HuH-7 (cell line): ENCODE measurements around the gene SORCS2.

ENCODE experiments used
- DNase-seq: peaks from one replicate; pipeline ENCODE4 v3.0.0; 2011; ENCODE audit warnings: low spot score

Gene SORCS2

DNA sequence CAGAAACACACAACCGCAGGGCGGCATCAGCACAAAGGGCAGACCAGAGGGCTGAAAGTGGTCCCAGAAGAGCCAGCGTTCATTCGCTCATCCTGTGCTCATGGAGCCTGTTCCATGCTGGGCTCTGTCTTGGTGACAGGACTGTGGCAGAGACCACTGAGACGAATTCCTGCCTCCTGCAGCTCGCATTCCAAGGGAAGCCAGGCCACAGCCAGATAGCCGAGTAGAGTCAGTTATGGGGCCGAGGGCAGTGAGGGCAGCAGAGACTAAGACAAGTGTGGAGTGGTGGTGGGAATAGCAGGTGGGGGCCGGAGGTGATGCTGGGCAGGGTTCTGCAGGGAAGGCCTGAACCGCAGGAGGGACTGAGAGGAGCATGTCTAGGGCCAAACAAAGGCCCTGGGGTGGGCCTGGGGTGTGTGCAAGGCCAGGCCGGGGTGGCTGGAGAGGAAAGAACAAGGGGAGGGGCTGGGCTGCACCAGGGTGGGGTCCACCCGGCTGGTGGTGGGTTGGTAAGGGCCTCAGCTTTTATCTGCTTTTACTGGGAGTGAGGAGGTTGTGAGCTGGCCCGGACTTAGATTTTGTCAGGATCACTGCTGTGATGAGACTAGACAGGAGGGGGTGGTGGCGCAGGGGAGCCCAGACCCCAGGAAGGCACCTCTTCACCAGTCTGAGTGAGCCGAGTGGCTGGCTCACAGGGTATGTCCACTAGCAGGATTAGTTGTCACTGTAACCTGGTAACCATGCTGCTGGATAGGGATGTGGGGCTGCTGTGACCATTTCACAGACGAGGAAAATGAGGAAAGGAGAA, 236.1 kb downstream of the SORCS2 start:
- no peak for DNase-seq

DNA sequence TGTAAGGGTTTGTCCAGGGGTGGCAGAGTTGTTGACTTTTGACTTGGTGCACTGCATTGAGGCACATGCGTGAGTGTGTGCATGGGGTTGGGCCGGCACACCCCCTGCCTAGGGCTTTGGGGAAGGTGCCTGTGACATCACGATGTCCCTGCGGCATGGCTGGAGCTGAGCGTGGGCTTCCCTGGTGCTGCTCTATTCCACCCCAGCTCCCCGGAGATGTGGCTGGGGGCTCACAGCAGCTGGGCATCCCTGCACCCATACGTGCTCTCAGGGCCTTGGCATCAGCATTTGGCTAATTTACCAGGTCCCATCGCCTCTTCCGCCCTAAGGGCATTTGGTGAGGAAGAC, 236.7 kb downstream of the SORCS2 start:
- no peak for DNase-seq

DNA sequence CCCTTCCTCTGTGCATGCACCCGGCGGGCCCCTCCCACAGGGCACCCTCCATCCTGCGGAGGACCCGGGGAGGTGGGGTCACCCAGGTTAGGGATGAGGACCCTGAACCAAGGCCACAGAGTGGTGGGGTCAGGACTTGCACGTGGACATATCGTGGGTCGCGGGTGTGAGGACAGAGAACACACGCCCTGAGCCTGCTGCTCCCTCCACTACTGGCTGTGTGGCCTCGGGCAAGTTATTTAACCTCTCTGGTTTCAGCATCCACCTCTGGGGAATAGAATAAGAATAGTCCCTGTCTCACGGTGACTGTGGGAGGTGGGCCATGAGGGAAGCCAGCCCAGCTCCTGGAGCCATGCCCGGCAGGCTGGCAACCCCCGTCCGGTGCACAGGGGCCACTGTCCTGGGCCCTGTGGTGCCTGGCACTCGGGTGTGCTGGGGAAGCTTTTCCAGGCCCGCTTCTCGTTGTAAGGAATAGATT, 237.3 kb downstream of the SORCS2 start:
- no peak for DNase-seq

DNA sequence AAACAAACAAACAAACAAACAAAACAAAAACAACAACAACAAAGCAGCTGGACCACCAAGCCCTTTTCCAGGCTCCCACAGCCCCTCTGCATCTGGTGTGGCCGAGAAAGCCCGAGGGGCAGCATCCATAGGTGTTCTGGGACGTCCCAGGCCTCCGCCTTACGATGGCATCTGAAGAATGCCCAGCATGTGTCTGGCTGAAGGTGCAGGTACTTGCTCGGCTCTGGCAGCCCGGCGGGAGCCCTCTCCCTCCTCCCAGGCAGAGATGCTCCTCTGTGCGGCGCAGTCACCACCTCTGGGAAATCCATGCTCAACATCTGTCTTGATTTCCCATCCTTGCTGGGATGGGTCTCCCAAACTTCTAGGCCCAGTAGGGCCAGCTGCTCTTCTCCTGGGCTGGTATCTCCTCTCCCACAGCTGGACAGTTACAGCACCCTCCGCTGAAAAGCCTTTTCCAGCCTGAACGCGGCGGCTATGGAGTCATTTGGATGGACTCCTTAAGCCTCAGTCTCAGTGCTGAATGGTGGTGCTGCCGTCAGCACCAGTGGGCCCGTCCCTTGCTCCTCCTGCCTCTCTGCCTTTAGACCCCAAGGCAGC, 238.1 kb downstream of the SORCS2 start:
- DNase-seq = no peak

DNA sequence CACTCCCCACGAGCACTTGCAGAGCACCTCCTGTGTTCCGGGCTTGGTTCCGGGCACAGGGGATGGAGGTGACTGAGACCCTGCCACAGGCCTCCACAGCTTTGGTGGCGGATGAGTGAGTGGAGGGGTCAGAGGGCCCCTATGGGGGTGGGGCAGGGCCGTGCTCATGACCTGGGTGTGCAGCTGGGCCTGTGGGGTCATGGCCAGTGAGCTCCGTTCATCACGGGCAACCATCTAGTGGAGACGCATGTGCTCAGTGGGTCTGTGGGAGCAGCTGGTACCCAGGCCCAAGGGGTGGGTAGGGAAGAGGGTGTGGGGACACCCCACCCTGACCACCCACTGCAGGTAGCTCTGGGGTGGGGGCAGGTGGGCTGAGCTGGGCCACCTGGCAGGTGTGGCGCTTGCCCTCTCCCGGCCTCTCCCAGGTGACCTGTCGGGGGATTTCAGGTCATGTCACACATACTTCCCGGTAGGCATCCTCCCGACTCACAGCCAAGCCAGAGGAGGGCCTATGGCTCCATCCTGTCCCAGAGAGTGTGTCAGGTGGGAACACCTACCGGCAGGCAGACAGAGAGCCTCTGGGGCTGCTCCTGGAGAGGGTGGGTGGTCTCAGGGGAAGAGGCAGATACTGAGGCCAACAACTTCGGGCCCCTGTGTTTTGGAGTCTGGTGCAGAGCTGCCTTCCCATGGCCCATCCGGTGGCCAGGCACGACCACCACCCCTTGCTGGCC, 238.8 kb downstream of the SORCS2 start:
- DNase-seq = no peak

DNA sequence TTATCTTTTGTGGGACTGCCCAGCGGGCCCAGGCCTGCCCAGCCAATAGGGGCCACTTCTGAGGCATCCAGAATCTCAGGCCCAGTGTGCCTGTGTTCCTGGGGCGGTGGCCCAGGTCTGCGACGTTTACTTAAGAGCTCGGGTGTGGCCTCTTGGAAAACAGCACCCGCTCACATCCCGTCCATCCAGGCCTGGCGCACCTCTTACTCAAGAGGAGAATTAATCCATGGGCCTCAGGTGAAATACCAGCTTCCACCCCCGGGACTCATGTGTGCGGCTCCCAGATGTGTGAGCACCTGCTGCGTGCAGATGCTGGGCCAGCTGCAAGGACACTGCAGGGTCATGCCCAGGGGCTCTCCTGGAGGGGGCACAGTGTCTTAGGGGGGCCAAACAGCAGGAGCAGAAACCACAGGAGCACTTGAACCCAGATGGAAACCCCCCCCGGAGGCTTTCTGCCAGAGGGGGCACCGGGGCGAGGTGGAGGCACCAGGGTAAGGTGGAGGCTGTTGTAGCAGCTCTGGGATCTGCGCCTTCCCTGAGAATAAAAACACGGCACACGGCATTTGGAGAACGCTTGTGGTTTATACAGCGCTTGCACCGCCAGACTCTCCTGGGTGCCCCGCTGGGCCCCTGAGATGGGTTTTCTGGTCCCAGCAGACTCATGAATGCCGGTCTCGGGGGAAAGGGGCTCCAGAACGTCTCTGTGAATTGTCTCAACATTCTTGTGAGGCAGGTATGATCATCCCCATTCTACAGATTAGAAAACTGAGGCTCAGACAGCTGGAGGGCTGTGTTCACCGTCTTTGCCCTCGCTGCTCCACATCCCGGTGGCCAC, 239.6 kb downstream of the SORCS2 start:
- DNase-seq = no peak

DNA sequence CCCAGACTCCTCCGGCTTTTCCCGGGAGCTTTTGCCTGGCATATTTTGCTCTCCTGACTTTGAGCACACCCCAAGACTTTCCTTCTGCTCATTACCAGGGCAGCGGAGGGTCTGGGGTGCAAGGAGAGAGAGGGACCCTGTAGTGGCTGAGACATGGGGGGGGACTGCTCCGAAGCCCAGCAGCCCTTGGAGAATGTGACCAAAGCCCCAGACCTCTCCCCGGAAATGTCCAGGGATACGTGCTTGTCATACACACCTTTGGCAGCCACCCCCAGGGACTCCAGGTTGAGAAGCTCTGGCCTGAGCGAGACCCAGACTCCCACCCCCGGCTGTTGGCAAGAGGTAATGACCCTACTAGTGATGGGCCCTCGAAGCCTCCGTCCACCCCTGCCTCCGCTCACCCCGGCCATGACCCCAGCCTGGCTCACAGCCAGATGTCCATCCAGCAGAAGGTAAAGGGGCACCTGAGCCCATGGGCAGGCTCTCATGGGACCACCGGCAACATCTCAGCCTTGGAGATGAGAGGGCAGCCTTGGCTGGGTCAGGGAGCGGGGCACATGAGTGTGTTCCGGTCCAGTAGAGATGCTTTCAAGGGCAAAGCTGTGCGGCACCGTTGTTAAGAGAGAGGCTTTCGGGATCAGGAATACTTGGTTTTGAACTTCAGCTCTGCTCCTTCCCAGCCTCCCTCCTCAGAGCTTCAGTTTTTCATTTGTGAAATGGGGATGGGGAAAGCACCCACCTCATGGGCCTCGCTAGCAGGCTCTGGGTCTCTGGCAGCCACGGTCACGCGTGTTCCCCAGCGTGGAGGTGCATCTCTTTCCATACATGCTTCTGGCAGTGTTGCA, 240.4 kb downstream of the SORCS2 start:
- DNase-seq = no peak

DNA sequence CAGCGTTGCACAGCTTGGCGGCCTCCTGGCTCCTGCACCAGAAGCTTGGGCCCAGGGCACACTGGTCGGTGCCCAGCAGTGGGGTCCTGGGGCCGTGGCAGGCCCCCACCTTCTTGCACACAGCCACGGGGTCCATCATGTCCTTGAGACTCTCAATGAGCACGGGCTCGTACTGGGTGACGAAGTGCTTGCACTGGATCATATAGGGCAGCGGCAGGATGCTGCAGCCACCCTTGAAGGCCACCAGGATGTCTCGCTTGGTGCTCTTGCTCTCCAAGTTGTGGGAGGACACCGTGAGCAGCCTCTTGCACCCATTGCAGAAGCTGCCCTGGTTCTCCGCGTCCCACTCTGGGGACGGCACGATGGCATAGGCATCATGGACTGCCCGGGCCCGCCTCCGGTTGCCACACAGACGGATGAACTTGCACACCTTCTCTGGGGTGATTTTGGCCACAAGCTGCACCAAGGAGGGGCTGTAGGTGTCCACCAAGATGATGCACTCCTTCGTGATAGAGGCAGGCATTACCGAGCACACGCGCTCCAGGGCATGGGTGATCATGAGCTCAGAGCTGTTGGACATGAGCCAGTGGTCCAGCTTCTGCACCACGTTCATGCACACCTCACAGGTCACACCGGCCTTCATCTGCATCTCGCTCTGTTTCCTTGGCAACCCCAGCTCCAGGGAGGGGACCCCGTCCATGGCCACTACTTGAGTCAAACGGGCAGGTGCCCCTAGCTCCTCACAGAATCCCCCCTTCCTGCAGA, 241.2 kb downstream of the SORCS2 start:
- DNase-seq = no peak

DNA sequence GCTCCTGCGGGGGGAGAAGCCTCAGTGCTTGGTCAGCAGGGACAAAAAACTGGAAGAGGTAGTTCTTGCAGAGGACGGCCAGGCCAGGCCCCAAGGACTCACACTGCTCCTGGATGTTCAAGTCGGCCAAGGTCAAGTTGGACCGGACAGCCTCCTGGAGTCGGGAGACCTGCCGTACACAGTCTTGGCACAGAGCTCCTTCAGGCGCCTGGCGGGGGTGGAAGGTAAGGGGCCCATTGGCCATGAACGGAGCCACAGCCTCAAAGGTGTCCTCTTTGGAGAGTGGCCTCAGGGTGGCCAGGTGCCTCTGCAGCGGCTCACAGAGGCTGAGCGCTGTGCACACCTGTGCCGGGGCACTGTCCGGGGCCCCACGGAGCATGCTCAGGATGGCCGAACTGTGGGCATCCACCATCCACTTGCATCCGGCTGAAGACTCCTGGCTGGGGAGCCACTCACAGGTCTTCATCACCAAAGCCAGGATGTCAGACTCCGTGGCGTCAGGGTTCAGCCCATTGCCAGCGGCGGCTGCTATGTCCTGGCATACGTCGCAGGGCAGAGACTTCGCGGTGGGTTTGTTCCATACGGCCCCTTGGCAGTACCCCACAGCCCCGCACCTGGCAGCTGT, 241.9 kb downstream of the SORCS2 start:
- no peak for DNase-seq

DNA sequence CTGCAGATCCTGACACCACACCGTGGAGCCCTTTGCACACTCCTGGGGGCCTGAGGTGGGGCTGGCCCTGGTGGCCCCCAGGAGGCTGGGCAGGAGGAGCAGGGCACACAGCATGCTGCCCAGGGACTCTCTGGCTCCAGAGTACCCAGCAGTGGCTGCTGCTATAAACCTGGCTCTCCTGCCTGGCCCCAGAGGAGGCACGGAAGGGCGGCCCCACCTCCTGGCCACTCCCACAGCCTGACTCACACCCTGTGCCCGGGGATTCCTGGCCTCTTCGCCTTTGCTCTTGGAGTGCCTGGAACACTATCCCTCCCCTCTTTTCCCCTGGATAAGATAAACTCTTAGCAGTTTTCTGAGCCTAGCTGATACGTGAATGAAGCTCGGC, 242.4 kb downstream of the SORCS2 start, which contains the start of gene PSAPL1:
PSAPL1 (minus strand) TSS at position 165 of the 385 bp plus-strand sequence; CDS start at position 114, 51 bp downstream.
- peak; percentile 93 for DNase-seq

DNA sequence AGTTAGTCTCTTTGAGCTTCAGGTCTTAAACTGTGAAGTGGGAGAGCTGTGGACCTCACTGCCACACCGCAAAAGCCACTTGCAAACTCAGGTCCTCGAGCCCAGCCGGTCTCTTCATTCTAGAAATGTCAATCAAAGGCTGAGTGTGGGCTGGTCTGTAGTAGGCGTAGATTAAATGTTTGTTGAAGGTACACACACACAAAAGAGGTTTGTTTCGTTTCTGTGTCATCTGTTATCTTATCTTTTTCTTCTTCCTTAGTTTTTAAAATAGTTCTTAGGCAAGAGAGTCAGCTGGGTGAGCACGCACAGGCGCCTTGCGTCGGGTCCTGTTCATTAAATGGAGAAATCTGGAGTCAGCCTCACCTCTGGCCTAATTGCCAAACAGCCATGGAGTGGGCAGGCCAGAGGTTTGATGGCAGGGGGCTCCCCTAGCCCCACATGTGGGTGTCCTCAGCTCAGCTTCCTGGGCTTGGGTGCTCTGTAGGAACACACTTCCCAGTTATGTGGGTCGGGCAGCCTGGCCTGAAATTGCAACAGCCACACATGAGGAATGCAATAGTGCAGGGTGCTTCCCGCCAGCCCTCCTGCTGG, 243.2 kb downstream of the SORCS2 start:
- peak; percentile 74 for DNase-seq

DNA sequence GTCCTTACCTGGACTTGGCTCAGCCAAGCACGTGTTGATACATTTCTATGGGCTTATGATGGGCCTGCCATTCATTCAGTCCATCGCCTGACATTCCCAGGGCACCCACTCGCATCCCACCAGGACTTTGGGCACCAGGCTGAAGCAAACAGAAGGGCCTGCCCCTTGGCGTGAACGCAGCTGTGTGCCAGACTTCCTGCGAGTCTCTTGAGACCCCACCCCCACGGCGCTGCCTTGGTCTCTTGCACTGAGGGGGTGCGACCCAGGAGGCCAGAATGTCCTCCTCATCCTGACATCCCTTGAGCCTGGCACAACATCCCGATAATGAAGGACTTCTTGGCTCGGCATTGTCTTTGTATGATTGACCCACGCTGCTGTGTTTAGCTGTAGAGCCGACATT, 243.9 kb downstream of the SORCS2 start:
- DNase-seq = no peak

DNA sequence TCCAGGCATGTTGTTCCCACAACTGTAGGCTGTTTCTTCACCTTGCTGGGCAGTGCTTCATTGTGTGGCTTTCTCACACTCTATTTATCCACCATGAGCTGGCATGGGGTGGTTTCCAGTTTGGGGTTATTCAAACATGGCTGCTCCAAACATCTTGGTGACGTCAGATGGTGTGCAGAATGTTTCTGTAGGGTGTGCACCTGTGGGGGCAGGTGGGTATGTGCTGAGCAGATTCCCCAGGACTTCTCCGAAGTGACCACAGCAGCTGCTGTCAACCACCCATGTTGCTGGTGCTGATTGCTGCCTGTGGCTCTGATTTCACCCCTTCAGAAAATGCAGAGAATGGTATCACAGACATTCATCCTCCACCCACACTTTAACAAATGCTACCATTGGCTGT, 247.4 kb downstream of the SORCS2 start:
- no peak for DNase-seq

DNA sequence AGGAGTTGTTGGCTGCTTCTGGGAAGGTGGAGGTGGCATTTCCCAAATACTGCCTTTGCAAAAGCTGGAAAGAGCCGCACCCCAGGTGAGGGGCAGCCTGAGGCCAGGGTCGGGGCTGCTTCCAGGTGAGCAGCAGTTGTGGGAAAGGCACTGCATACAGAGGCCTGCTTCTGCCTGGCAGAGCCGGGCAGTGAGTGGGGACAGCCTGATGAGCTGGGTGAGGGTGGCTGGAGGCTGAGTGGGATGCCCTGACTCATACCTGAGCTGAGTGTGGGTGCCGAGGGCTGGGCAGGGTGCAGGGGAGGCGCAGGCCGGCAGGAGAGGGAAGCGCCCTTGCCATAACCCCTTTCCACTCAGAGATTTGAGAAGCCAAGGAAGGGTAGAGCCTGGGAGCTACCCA, 248.9 kb downstream of the SORCS2 start:
- DNase-seq = no peak

DNA sequence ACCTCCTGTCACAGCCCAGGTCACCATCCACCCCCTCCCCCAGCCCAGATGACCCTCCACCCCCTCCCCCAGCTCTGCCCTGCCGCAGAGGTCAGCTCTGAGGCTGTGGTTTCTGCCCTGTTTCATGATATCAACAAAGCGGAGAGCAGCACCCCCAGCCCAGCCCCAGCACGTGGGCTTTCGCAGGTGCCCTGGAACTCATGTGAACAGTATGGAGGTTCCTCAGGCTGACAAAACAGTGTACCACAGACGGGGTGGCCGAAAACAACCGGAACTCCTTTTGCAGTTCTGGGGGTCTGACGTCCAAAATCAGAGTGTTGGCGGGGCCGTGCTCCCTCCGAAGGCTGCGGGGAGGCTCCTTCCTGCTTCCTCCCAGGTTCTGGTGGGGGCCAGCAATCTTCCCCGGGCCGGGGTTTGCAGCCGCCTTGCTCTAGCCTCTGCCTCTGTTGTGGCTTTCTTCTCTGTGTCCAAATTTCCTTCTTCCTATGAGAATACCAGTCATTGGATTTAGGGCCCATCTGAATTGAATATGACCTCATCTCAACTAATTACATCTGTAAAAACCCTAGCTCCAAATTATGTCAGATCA, 250.3 kb downstream of the SORCS2 start:
- no peak for DNase-seq

DNA sequence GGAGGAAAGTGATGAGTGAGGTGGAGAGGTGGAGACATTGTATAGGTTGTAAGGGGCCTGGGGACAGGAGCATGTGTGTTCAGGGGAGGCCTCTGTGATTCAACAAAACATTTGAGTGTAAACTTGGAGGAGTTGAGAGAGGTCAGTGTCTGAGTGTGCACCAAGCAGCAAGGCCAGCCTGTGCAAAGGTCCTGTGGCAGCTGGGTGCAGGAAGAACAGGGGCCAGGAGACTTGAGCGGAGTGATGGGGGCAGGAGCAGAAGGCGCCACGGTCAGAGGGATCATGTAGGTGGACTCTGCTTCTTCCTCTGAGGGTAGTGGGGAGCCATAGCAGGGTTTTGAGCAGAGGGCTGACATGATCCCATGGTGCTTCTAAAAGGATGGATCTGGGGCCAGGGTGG, 252.0 kb downstream of the SORCS2 start:
- no peak for DNase-seq

DNA sequence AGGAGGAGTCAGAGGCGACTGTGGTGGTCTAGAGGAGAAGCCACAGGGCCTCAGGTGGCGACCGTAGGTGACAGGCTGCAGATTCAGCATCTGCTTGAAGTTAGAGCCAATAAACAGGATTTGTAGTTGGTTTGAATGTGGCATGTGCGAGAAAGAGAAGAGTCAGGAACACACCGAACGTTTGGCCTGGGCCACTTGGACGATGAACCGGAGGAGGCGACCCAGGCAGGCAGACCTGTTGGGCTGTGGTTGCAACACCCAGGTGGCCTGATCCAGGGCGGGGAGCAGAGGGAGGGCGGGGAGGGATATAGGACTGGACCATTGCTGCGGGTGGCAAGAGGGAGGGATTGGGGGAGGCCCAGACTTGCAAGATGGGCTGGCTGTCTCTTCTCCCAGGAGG, 252.4 kb downstream of the SORCS2 start:
- DNase-seq = no peak

DNA sequence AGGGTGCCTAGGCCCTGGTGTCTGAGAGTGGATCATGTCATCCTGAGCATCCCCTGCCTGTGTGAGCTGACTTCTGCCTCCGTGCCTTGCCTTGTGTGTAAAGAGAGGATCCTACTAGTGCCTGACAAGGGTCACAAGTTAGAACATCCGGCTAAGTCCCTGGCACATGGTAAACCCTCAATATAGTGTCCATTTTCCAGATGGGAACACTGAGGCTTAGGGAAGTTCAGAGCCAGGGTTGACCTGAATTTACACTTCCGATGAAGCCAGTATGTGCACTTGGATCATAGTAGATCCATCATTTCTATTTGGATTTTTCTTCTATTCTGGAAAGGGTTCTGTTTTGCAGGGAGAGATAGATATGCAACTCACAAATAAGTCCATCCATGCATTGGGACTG, 254.9 kb downstream of the SORCS2 start:
- DNase-seq = no peak

DNA sequence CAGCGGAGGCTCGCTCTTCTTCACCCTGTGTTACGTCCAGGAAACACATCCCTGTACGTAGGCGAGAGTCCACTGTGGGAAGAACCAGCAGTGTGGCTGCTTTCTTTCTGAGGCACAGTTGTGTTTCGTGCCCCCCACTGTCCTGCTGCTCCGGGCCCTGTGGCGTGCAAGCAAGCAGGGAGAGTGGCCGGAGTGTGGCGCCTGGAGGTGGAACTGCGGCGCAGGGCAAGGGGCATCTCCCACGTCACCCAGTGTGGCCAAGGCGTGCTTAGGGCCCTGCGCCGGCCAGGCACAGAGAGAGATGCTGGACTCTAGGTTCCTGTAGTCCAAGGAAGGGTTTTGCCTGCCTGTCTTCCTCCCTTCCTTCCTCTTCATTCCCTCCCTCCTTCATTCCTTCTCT, 255.7 kb downstream of the SORCS2 start:
- DNase-seq = no peak
